Adrenal gland (tissue), 12 donors: ENCODE measurements around the gene NYNRIN. TPM values are rescaled to one million over a fixed set of nuclear protein-coding genes. Genes with fewer than 3 reads are reported as not detected.

Source experiments
- DNase-seq, 7 donors: peaks; one replicate each; pipeline ENCODE4 v3.0.0-alpha.2; 2019 to 2020
- H3K27ac ChIP-seq, 5 donors: fragments of 200-600 bp; sonication (generic) in 4 of 5; 1 replicate in 3 of 5; 2 replicates in 2 of 5; pipeline versions ENCODE4 v1.5.1 to v1.8.0; 2016 to 2020; ENCODE audit warnings: mild to moderate bottlenecking in 1 of 5
- H3K27me3 ChIP-seq: fragments of 200-600 bp; 2 replicates; pipeline ENCODE4 v1.8.0; 2021
- H3K36me3 ChIP-seq, 2 donors: fragments of 200-600 bp; replicated peaks in 1 of 2; 1 replicate in 1 of 2; 2 replicates in 1 of 2; pipeline versions ENCODE4 v1.5.1 to v1.8.0; 2018 to 2022
- H3K4me1 ChIP-seq, 2 donors: fragments of 200-600 bp; replicated peaks in 1 of 2; 1 replicate in 1 of 2; 2 replicates in 1 of 2; pipeline versions ENCODE4 v1.5.1 to v1.8.0; 2018 to 2021
- H3K4me3 ChIP-seq, 4 donors: fragments of 200-600 bp; sonication (generic) in 3 of 4; one replicate each; pipeline ENCODE4 v1.5.1; 2016 to 2018
- H3K9me3 ChIP-seq, 3 donors: fragments of 200-600 bp; sonication (generic) in 1 of 3; replicated peaks in 1 of 3; 1 replicate in 2 of 3; 2 replicates in 1 of 3; pipeline versions ENCODE4 v1.5.1 to v1.8.0; 2016 to 2021
- POLR2A ChIP-seq, 2 donors: fragments of 450-650 bp; IDR thresholded peaks; one replicate each; pipeline ENCODE4 v1.6.1; 2017; ENCODE audit warnings: antibody characterized with exemption in 2 of 2, mild to moderate bottlenecking in 2 of 2, moderate library complexity in 1 of 2
- WGBS, 4 donors: extraction: QIAGEN DNeasy Blood & Tissue Kit in 2 of 4; methylation state at CpG; one replicate each; pipeline versions ENCODE4 v1.1.5 to v1.1.7; 2013 to 2017; 5-methylcytosine and 5-hydroxymethylcytosine counted together
- intact Hi-C, 2 donors: fragments of 100-400 bp; cut with DNase I; formaldehyde crosslinking; loops; one replicate each; pipeline versions ENCODE4 v1.14.1 to v1.15.0; 2022 to 2023
- polyA plus RNA-seq, 3 donors: library from polyadenylated mRNA; stranded (reverse); fragments of 200-250 nt in 2 of 3; fragments of 350-450 nt in 1 of 3; fragmentation: Illumina TruSeq in 1 of 3; extraction: RNeasy Lipid Tissue Mini Kit (QIAGEN cat#74804) in 1 of 3; gene quantifications; one replicate each; pipeline ENCODE4 v1.2.3, GENCODE V29; 2013 to 2014
- total RNA-seq, 9 donors: library from RNA; depleted of rRNA in 4 of 9; stranded (reverse); fragments of >200 nt in 4 of 9; fragments of 120-200 nt in 1 of 9; fragmentation: NEBNext Ultra II Directional in 1 of 9; extraction: Animal tissue kit (Norgen Biotek cat#: 25700) in 1 of 9; gene quantifications; one replicate each; pipeline versions ENCODE4 v1.1.0 to v1.2.4, GENCODE V29; 2013 to 2023
- TF ChIP-seq, protein P1 (sequence below), 6 experiments: fragments of 450-650 bp in 4 of 6; fragments of 200-600 bp in 2 of 6; sonication (generic) in 1 of 6; IDR thresholded peaks; 1 replicate in 5 of 6; 2 replicates in 1 of 6; pipeline versions ENCODE4 v1.5.1 to v1.8.0; 2016 to 2021; ENCODE audit warnings: antibody characterized with exemption in 6 of 6, mild to moderate bottlenecking in 2 of 6, moderate library complexity in 1 of 6
- donor health status: healthy with polysubstance abuse.
- donor health status: Bipolar disorder and iron deficiency.
- donor health status: DM: yes; HTN: yes; CAD: no.
- donor health status: DM: no; HTN: no; CAD: no.
- donor health status: DM: no; HTN: no; CAD: no.
- donor health status: DM: yes; HTN: yes; CAD: no.

NYNRIN gene
- total and polyA plus RNA-seq, 12 donors, result 2.2 to 11.0 (median 6.7) TPM

DNA sequence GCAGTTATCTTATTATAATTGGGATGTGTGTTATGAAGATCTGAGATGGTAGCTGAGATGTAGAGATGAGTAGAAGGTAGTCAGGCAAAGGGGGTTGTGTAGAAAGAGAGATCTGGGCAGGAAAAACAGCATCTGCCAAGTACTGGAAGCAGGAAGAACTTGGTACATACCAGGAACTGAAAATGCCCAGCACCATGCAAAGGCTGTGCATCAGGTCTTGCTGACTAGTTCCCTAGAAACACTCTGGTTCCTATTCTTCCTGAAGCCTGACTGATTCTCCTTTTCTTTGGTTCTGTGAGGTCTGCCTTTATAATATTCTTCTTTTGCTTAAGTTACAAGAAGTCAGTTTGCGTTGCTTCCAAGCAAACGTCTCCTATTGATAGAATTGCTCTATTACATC lies 37.5 kb upstream of the NYNRIN start:
- no peak for TF ChIP-seq POLR2A (IDR thresholded peaks at IDR 0.05)
- TF ChIP-seq, protein P1, sequence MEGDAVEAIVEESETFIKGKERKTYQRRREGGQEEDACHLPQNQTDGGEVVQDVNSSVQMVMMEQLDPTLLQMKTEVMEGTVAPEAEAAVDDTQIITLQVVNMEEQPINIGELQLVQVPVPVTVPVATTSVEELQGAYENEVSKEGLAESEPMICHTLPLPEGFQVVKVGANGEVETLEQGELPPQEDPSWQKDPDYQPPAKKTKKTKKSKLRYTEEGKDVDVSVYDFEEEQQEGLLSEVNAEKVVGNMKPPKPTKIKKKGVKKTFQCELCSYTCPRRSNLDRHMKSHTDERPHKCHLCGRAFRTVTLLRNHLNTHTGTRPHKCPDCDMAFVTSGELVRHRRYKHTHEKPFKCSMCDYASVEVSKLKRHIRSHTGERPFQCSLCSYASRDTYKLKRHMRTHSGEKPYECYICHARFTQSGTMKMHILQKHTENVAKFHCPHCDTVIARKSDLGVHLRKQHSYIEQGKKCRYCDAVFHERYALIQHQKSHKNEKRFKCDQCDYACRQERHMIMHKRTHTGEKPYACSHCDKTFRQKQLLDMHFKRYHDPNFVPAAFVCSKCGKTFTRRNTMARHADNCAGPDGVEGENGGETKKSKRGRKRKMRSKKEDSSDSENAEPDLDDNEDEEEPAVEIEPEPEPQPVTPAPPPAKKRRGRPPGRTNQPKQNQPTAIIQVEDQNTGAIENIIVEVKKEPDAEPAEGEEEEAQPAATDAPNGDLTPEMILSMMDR (IDR thresholded peaks at IDR 0.05), result no peak
- 57 to 72% (median 66%) methylated on average over 2 of the region's 2 CpGs for WGBS, 4 donors
- no peak for DNase-seq
- intact Hi-C loops, result no loop called here
- H3K4me1 ChIP-seq, result peaks cover 6 to 13% of the 10 kb centered on the region in 2 donors
- H3K36me3 ChIP-seq, result no peaks in the 10 kb centered on the region
- H3K27me3 ChIP-seq, result no peaks in the 10 kb centered on the region
- H3K27ac ChIP-seq, result no peak overlapping the region
- no peaks in the 10 kb centered on the region for H3K9me3 ChIP-seq
- no peak overlapping the region for H3K4me3 ChIP-seq

- H3K9me3 ChIP-seq, result no peaks in the 10 kb centered on the region
- peak in 1 of 7 donors; percentile 3 for DNase-seq
- no peaks in the 10 kb centered on the region for H3K36me3 ChIP-seq
- no peaks in the 10 kb centered on the region for H3K27me3 ChIP-seq
- no peak overlapping the region for H3K27ac ChIP-seq
- H3K4me3 ChIP-seq, result no peak overlapping the region
- TF ChIP-seq POLR2A (IDR thresholded peaks at IDR 0.05), result no peak
- 33 to 65% (median 47%) methylated on average over 2 of the region's 2 CpGs for WGBS, 4 donors
- H3K4me1 ChIP-seq, result peaks cover 11 to 19% of the 10 kb centered on the region in 2 donors
- intact Hi-C loops, result no loop called here
These were observed 36.4 kb upstream of the NYNRIN start for GRCh38 chr14:24362241-24362960.

DNA sequence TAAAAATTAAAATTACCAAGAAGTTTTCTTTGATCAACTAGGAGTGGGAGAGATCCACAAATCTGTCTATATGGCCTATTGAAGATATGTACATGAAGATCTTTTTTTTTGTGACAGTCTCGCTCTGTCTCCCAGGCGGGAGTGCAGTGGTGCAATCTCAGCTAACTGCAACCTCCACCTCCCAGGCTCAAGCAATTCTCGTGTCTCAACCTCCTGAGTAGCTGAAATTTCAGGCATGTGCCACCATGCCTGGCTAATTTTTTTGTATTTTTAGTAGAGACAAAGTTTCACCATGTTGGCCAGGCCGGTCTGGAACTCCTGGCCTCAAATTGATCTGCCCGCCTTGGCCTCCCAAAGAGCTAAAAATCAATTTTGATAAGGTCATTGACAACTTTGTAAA lies 35.4 kb upstream of the NYNRIN start:
- H3K27ac ChIP-seq, result no peak overlapping the region
- H3K4me1 ChIP-seq, result peaks cover 11 to 22% of the 10 kb centered on the region in 2 donors
- intact Hi-C loops, result no loop called here
- 92 to 95% (median 93%) methylated on average over 5 of the region's 5 CpGs for WGBS, 4 donors
- no peak overlapping the region for H3K4me3 ChIP-seq
- H3K36me3 ChIP-seq, result no peaks in the 10 kb centered on the region
- no peaks in the 10 kb centered on the region for H3K9me3 ChIP-seq
- peak in 1 of 7 donors; percentile 28 for DNase-seq
- no peaks in the 10 kb centered on the region for H3K27me3 ChIP-seq
- TF ChIP-seq POLR2A (IDR thresholded peaks at IDR 0.05), result no peak
- TF ChIP-seq, protein P1 (IDR thresholded peaks at IDR 0.05), result no peak

DNA sequence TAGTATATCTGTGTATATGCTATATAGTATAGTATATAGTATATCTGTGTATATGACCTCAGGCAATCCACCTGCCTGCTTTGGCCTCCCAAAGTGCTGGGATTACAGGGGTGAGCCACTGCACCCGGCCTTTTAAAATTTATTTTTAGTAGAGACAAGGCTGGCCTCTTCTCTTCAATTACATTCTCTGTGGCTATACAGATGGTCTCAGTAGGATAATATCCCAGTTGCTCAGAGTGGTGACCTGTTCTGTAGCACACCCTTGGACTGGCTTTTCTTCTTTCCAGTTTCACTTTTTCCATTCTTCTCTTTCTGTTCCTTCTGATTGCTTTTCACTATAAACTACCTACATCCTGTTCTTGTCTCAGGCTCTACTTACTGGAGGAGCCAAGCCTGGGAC lies 34.0 kb upstream of the NYNRIN start:
- no peaks in the 10 kb centered on the region for H3K36me3 ChIP-seq
- 59 to 80% (median 78%) methylated on average over 1 of the region's 1 CpG for WGBS, 4 donors
- peaks cover 11 to 27% of the 10 kb centered on the region in 2 donors for H3K4me1 ChIP-seq
- peak in 1 of 7 donors; percentile 24 for DNase-seq
- H3K4me3 ChIP-seq, result no peak overlapping the region
- H3K27ac ChIP-seq, result peak overlapping the region in 3 of 5 donors; percentile 84 to 94 (median 86)
- intact Hi-C loops, result loop anchor here (5.0 kb wide), 2 partner anchors 52 to 67 kb away; no protein-coding TSS in a partner anchor
- H3K27me3 ChIP-seq, result no peaks in the 10 kb centered on the region
- H3K9me3 ChIP-seq, result no peaks in the 10 kb centered on the region
- TF ChIP-seq, protein P1 (IDR thresholded peaks at IDR 0.05), result no peak
- no peak for TF ChIP-seq POLR2A (IDR thresholded peaks at IDR 0.05)
